CD4-positive, alpha-beta T cell treated with Interleukin-17A for 4 hours (primary cell): Measurements from ENCODE around the gene CYBA.

Source experiments
- DNase-seq: peaks from one replicate; pipeline ENCODE4 v3.0.0-alpha.2; 2020; ENCODE audit warnings: mixed read lengths

CYBA gene

GRCh38 chr16:88627531-88628411 lies 23.1 kb downstream of the CYBA start:
- no peak for DNase-seq

GRCh38 chr16:88626646-88627045 lies 24.2 kb downstream of the CYBA start:
- no peak for DNase-seq

GRCh38 chr16:88624977-88625576 lies 25.8 kb downstream of the CYBA start:
- no peak for DNase-seq

- DNase-seq: no peak
Measured at GRCh38 chr16:88624481-88624880, 26.4 kb downstream of the CYBA start.

- DNase-seq: no peak
Measured at GRCh38 chr16:88623858-88624257, 27.0 kb downstream of the CYBA start.

- no peak for DNase-seq
Measured at GRCh38 chr16:88622866-88623265, 28.0 kb downstream of the CYBA start.

GRCh38 chr16:88622125-88622524 lies 28.7 kb downstream of the CYBA start:
- no peak for DNase-seq

GRCh38 chr16:88619859-88620815 lies 30.7 kb downstream of the CYBA start:
- peak; percentile 65 for DNase-seq

- DNase-seq: no peak
Measured at GRCh38 chr16:88618956-88619667, 31.7 kb downstream of the CYBA start.

- DNase-seq: no peak
Measured at GRCh38 chr16:88618182-88618955, 32.5 kb downstream of the CYBA start.

- DNase-seq: no peak
Measured at GRCh38 chr16:88617268-88618031, 33.4 kb downstream of the CYBA start.

GRCh38 chr16:88616736-88617135 lies 34.1 kb downstream of the CYBA start:
- DNase-seq: no peak

- no peak for DNase-seq
Measured at GRCh38 chr16:88616320-88616719, 34.5 kb downstream of the CYBA start.

- no peak for DNase-seq
Measured at GRCh38 chr16:88614818-88615580, 35.9 kb downstream of the CYBA start.

- DNase-seq: no peak
Measured at GRCh38 chr16:88613911-88614817, 36.7 kb downstream of the CYBA start.

- no peak for DNase-seq
Measured at GRCh38 chr16:88613293-88613692, 37.6 kb downstream of the CYBA start.

- DNase-seq: no peak
Measured at GRCh38 chr16:88610909-88611812, 39.7 kb downstream of the CYBA start.

GRCh38 chr16:88610080-88610479 lies 40.8 kb downstream of the CYBA start:
- no peak for DNase-seq
